GM18951 (cell line): Measurements from ENCODE around the gene RBM33.

ENCODE experiments used
- POLR2A ChIP-seq: IDR thresholded peaks from 4 replicates; pipeline ENCODE4 v1.6.1; 2011; ENCODE audit warnings: mild to moderate bottlenecking; ENCODE audit not compliant: insufficient read length, insufficient read depth; ENCODE audit errors: extremely low read depth
- in situ Hi-C: fragments of 300-500 bp; cut with MboI; formaldehyde crosslinking; loops from one replicate; pipeline ENCODE4 v1.12.0; 2022; ENCODE audit warnings: low sequenced_read_pairs, mixed read lengths, inconsistent platforms; ENCODE audit not compliant: unreplicated experiment

The RBM33 gene

GRCh38 chr7:155818154-155818819 lies 173.8 kb downstream of the RBM33 start:
- no peak for TF ChIP-seq POLR2A
- in situ Hi-C loops, result loop anchor here (10.0 kb wide), 1 partner anchor 657 kb away; no protein-coding TSS in a partner anchor

DNA sequence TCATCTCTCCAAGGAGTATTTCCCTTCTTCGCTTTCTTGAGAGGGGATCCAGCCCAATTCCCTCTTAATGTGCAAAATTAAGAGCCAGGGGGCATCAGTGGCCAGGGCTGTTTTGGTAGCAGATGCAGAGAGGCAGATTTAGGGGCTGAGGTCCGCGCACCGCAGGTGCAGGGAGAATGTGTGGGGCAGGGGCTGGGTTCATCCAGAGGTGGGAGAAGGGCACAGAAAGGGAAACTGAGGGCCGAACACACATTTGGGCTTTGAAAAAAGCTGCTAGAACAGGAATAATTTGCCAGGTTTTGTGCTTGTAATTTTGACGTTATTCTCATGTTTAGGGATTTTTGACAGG lies 174.3 kb downstream of the RBM33 start:
- no peak for TF ChIP-seq POLR2A

GRCh38 chr7:155819186-155819585 lies 174.7 kb downstream of the RBM33 start:
- in situ Hi-C loops, result loop anchor here (10.0 kb wide), 1 partner anchor 656 kb away; no protein-coding TSS in a partner anchor
- no peak for TF ChIP-seq POLR2A

More for the DNA sequence above, 174.3 kb downstream of the RBM33 start:
- in situ Hi-C loops, result loop anchor here (10.0 kb wide), 1 partner anchor 656 kb away; no protein-coding TSS in a partner anchor

DNA sequence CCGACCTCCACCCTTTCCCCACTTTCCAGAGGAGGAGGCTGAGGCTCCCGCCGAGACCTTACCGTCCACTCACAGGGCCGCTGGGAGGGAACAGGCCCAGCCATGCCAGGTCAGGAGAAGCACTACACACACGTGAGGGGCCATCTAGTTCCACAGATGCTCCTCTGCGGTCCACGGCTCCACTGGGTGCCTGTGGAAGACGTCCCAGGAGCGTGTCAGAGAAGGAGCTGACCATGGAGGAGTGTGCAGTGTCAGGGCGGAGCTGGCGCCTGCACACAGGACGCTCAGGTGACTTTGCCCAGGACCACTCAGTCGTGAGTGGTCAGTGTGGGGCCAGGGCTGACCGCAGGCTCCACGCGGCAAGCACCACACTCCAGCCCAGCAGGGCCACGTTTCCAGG lies 175.8 kb downstream of the RBM33 start:
- in situ Hi-C loops, result no loop called here
- no peak for TF ChIP-seq POLR2A

GRCh38 chr7:155820788-155821187 lies 176.3 kb downstream of the RBM33 start:
- no peak for TF ChIP-seq POLR2A
- in situ Hi-C loops, result no loop called here

DNA sequence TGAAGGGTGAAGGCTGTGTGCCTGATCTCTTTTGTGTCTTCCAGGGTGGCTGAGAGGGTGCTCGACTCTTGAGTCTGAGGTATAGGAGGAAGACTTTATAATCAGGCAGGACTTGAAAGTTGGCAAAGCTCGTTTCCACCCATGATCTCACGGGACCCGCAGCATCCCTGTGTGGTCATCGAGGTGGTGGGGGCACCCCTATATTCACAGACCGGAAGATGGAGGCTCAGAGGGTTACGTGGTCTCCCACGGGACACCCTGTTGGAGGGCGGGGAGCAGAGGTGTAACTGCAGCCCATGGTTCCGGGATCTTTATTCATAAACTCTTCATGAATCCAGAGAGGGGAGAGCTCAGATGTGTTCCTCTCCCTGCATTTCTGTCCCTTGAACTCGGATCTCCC lies 177.4 kb downstream of the RBM33 start:
- in situ Hi-C loops, result no loop called here
- TF ChIP-seq POLR2A, result no peak

GRCh38 chr7:155824227-155824886 lies 179.9 kb downstream of the RBM33 start:
- in situ Hi-C loops, result no loop called here
- TF ChIP-seq POLR2A, result no peak

DNA sequence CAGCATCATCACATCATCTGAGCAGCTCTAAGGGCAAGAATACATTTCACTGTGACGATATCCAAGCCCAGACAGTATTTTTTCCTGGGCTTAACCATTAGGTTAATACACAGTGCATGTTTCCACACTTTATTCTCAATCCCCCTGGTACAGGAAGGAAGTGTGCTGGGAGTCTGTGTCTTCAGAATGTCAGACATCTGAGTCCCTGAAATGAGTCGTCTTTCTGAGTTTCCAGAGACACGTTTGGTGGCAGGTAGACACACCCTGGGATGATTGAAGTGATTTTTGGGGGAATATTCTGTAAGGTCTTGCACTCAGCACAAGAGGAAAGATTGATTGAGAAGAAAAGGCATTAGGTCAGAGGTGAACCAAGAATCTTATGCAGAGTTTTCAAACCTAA lies 180.9 kb downstream of the RBM33 start:
- in situ Hi-C loops, result no loop called here
- TF ChIP-seq POLR2A, result no peak

- in situ Hi-C loops, result no loop called here
- no peak for TF ChIP-seq POLR2A
Measured at GRCh38 chr7:155829796-155830470, 185.5 kb downstream of the RBM33 start.
